Measurements from ENCODE around the gene CD248.

The CD248 gene

GRCh38 chr11:66333220-66333877 is 16.5 kb upstream of the CD248 start:
- no peak overlapping the region for H3K4me3 ChIP-seq (ENCODE audit: extremely low read depth, insufficient read depth, low read length, poor library complexity, severe bottlenecking)
- H3K27ac ChIP-seq (ENCODE audit: low read depth, low read length, severe bottlenecking), result no peak overlapping the region
- WGBS, 2 experiments (ENCODE audit: insufficient coverage in 2 of 2), result 96 to 99% methylated on average over 12 to 17 of the region's 19 CpGs
- H3K4me1 ChIP-seq (ENCODE audit: control insufficient read depth, insufficient read depth, low read length, poor library complexity, severe bottlenecking), result peaks cover 32% of the 10 kb centered on the region
- H3K36me3 ChIP-seq (ENCODE audit: control insufficient read depth, insufficient read depth, low read length), result peaks cover 46% of the 10 kb centered on the region
- no peaks in the 10 kb centered on the region for H3K9me3 ChIP-seq (ENCODE audit: control insufficient read depth, low read length)

GRCh38 chr11:66332371-66333219 is 15.8 kb upstream of the CD248 start:
- Histone ChIP-seq H3K36me3 (ENCODE audit: control insufficient read depth, insufficient read depth, low read length) (peaks cover 39% of the 10 kb centered on the region), H3K4me3 (ENCODE audit: extremely low read depth, insufficient read depth, low read length, poor library complexity, severe bottlenecking) (no peak overlapping the region), H3K9me3 (ENCODE audit: control insufficient read depth, low read length) (no peaks in the 10 kb centered on the region), H3K4me1 (ENCODE audit: control insufficient read depth, insufficient read depth, low read length, poor library complexity, severe bottlenecking) (peaks cover 33% of the 10 kb centered on the region), H3K27ac (ENCODE audit: low read depth, low read length, severe bottlenecking) (no peak overlapping the region)
- 85 to 96% methylated on average over 11 to 15 of the region's 18 CpGs for WGBS, 2 experiments (ENCODE audit: insufficient coverage in 2 of 2)

GRCh38 chr11:66331542-66332370 is 14.9 kb upstream of the CD248 start:
- Histone ChIP-seq H3K36me3 (ENCODE audit: control insufficient read depth, insufficient read depth, low read length) (peaks cover 34% of the 10 kb centered on the region), H3K4me1 (ENCODE audit: control insufficient read depth, insufficient read depth, low read length, poor library complexity, severe bottlenecking) (peaks cover 33% of the 10 kb centered on the region), H3K27ac (ENCODE audit: low read depth, low read length, severe bottlenecking) (no peak overlapping the region), H3K9me3 (ENCODE audit: control insufficient read depth, low read length) (no peaks in the 10 kb centered on the region), H3K4me3 (ENCODE audit: extremely low read depth, insufficient read depth, low read length, poor library complexity, severe bottlenecking) (no peak overlapping the region)
- WGBS, 2 experiments (ENCODE audit: insufficient coverage in 2 of 2), result 93 to 95% methylated on average over 11 of the region's 12 CpGs

GRCh38 chr11:66330931-66331330 is 14.1 kb upstream of the CD248 start:
- no peak overlapping the region for H3K4me3 ChIP-seq (ENCODE audit: extremely low read depth, insufficient read depth, low read length, poor library complexity, severe bottlenecking)
- H3K9me3 ChIP-seq (ENCODE audit: control insufficient read depth, low read length), result no peaks in the 10 kb centered on the region
- WGBS, 2 experiments (ENCODE audit: insufficient coverage in 2 of 2), result 81 to 90% methylated on average over 7 to 8 of the region's 10 CpGs
- peaks cover 34% of the 10 kb centered on the region for H3K36me3 ChIP-seq (ENCODE audit: control insufficient read depth, insufficient read depth, low read length)
- H3K27ac ChIP-seq (ENCODE audit: low read depth, low read length, severe bottlenecking), result no peak overlapping the region
- H3K4me1 ChIP-seq (ENCODE audit: control insufficient read depth, insufficient read depth, low read length, poor library complexity, severe bottlenecking), result peaks cover 35% of the 10 kb centered on the region

- peaks cover 44% of the 10 kb centered on the region for H3K4me1 ChIP-seq (ENCODE audit: control insufficient read depth, insufficient read depth, low read length, poor library complexity, severe bottlenecking)
- WGBS, 2 experiments (ENCODE audit: insufficient coverage in 2 of 2), result 81 to 100% methylated on average over 2 of the region's 3 CpGs
- no peak overlapping the region for H3K4me3 ChIP-seq (ENCODE audit: extremely low read depth, insufficient read depth, low read length, poor library complexity, severe bottlenecking)
- H3K27ac ChIP-seq (ENCODE audit: low read depth, low read length, severe bottlenecking), result peak overlapping the region; percentile 36
- H3K9me3 ChIP-seq (ENCODE audit: control insufficient read depth, low read length), result no peaks in the 10 kb centered on the region
- H3K36me3 ChIP-seq (ENCODE audit: control insufficient read depth, insufficient read depth, low read length), result peaks cover 32% of the 10 kb centered on the region
These were observed 12.4 kb upstream of the CD248 start for GRCh38 chr11:66329165-66329673.

GRCh38 chr11:66328302-66329144 is 11.7 kb upstream of the CD248 start:
- Histone ChIP-seq H3K27ac (ENCODE audit: low read depth, low read length, severe bottlenecking) (peak overlapping the region; percentile 78), H3K36me3 (ENCODE audit: control insufficient read depth, insufficient read depth, low read length) (peaks cover 25% of the 10 kb centered on the region), H3K9me3 (ENCODE audit: control insufficient read depth, low read length) (no peaks in the 10 kb centered on the region), H3K4me1 (ENCODE audit: control insufficient read depth, insufficient read depth, low read length, poor library complexity, severe bottlenecking) (peaks cover 44% of the 10 kb centered on the region), H3K4me3 (ENCODE audit: extremely low read depth, insufficient read depth, low read length, poor library complexity, severe bottlenecking) (no peak overlapping the region)
- WGBS, 2 experiments (ENCODE audit: insufficient coverage in 2 of 2), result 10% methylated on average over 17 of the region's 19 CpGs

GRCh38 chr11:66328031-66328301 is 11.1 kb upstream of the CD248 start:
- WGBS, 2 experiments (ENCODE audit: insufficient coverage in 2 of 2), result 85 to 96% methylated on average over 2 to 3 of the region's 3 CpGs
- Histone ChIP-seq H3K9me3 (ENCODE audit: control insufficient read depth, low read length) (no peaks in the 10 kb centered on the region), H3K27ac (ENCODE audit: low read depth, low read length, severe bottlenecking) (peak overlapping the region; percentile 36), H3K4me1 (ENCODE audit: control insufficient read depth, insufficient read depth, low read length, poor library complexity, severe bottlenecking) (peaks cover 46% of the 10 kb centered on the region), H3K36me3 (ENCODE audit: control insufficient read depth, insufficient read depth, low read length) (peaks cover 20% of the 10 kb centered on the region), H3K4me3 (ENCODE audit: extremely low read depth, insufficient read depth, low read length, poor library complexity, severe bottlenecking) (no peak overlapping the region)

GRCh38 chr11:66327171-66328030 is 10.6 kb upstream of the CD248 start:
- peak overlapping the region; percentile 85 for H3K27ac ChIP-seq (ENCODE audit: low read depth, low read length, severe bottlenecking)
- no peak overlapping the region for H3K4me3 ChIP-seq (ENCODE audit: extremely low read depth, insufficient read depth, low read length, poor library complexity, severe bottlenecking)
- H3K9me3 ChIP-seq (ENCODE audit: control insufficient read depth, low read length), result no peaks in the 10 kb centered on the region
- WGBS, 2 experiments (ENCODE audit: insufficient coverage in 2 of 2), result 85 to 90% methylated on average over 8 to 9 of the region's 10 CpGs
- H3K4me1 ChIP-seq (ENCODE audit: control insufficient read depth, insufficient read depth, low read length, poor library complexity, severe bottlenecking), result peaks cover 47% of the 10 kb centered on the region
- H3K36me3 ChIP-seq (ENCODE audit: control insufficient read depth, insufficient read depth, low read length), result peaks cover 15% of the 10 kb centered on the region

- WGBS, 2 experiments (ENCODE audit: insufficient coverage in 2 of 2), result 58 to 77% methylated on average over 6 to 14 of the region's 21 CpGs
- Histone ChIP-seq H3K27ac (ENCODE audit: low read depth, low read length, severe bottlenecking) (peak overlapping the region; percentile 85), H3K4me1 (ENCODE audit: control insufficient read depth, insufficient read depth, low read length, poor library complexity, severe bottlenecking) (peaks cover 47% of the 10 kb centered on the region), H3K4me3 (ENCODE audit: extremely low read depth, insufficient read depth, low read length, poor library complexity, severe bottlenecking) (no peak overlapping the region), H3K36me3 (ENCODE audit: control insufficient read depth, insufficient read depth, low read length) (peaks cover 7% of the 10 kb centered on the region), H3K9me3 (ENCODE audit: control insufficient read depth, low read length) (no peaks in the 10 kb centered on the region)
These were observed 9.6 kb upstream of the CD248 start for GRCh38 chr11:66326261-66327111.
